ENCODE measurements around the gene CNTN4.

DNA sequence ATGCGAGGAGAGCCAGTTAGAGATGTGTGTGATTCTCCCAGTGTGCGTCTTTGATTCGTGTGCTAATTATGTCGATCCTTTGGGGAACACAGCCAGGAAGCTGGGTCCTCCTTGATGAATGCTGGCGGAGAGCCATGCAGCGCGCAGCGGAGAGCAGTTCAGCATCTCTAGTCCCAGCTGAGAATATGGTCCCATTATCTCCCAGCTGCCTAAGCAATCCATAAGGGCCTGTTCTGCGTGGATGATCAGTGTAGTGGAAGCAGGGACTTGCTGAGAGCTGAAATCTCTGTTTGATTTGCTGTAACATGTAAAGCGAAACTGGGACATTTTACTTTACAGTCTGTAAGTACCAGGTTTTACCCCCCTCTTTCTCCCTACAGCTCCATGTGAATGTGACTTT is 412.7 kb downstream of the CNTN4 start:
- TF ChIP-seq CTCF (IDR thresholded peaks at IDR 0.05; ENCODE audit: low read depth, low read length, missing input control): no peak
- TF ChIP-seq REST (IDR thresholded peaks at IDR 0.05): no peak
- TF ChIP-seq, protein P1, sequence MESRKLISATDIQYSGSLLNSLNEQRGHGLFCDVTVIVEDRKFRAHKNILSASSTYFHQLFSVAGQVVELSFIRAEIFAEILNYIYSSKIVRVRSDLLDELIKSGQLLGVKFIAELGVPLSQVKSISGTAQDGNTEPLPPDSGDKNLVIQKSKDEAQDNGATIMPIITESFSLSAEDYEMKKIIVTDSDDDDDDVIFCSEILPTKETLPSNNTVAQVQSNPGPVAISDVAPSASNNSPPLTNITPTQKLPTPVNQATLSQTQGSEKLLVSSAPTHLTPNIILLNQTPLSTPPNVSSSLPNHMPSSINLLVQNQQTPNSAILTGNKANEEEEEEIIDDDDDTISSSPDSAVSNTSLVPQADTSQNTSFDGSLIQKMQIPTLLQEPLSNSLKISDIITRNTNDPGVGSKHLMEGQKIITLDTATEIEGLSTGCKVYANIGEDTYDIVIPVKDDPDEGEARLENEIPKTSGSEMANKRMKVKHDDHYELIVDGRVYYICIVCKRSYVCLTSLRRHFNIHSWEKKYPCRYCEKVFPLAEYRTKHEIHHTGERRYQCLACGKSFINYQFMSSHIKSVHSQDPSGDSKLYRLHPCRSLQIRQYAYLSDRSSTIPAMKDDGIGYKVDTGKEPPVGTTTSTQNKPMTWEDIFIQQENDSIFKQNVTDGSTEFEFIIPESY (IDR thresholded peaks at IDR 0.05): no peak
- no peak for TF ChIP-seq HNF4G (IDR thresholded peaks at IDR 0.05)
- no peak for TF ChIP-seq MAX (IDR thresholded peaks at IDR 0.05)
- TF ChIP-seq RXRA (IDR thresholded peaks at IDR 0.05): no peak
- TF ChIP-seq ATF3 (IDR thresholded peaks at IDR 0.05): no peak
- TF ChIP-seq EGR1 (IDR thresholded peaks at IDR 0.05; ENCODE audit: low read depth in 2 of 2): no peak
- TF ChIP-seq YY1 (IDR thresholded peaks at IDR 0.05): no peak

All from liver (tissue), 3 donors.